Liver (tissue), 9 donors: ENCODE data around the gene TTYH3. TPM values are rescaled to one million over a fixed set of nuclear protein-coding genes. Genes with fewer than 3 reads are reported as not detected.
A peak's percentile ranks its signal among the peaks of the same experiment; 100 is the strongest.

ENCODE experiments used
- DNase-seq: peaks from one replicate; pipeline ENCODE4 v3.0.0-alpha.2; 2017; ENCODE audit warnings: low spot score
- H3K27ac ChIP-seq, 2 donors: one replicate each; pipeline ENCODE4 v1.7.0; 2013; ENCODE audit warnings: inconsistent platforms in 2 of 2, low read length in 2 of 2, control low read depth in 1 of 2, low read depth in 1 of 2, mild to moderate bottlenecking in 1 of 2
- H3K27me3 ChIP-seq, 4 donors: one replicate each; pipeline versions ENCODE4 v1.6.1 to v1.7.0; 2013; ENCODE audit warnings: low read length in 3 of 4, inconsistent platforms in 1 of 4, mild to moderate bottlenecking in 1 of 4, moderate library complexity in 1 of 4; ENCODE audit not compliant: control insufficient read depth in 4 of 4, insufficient read depth in 4 of 4
- H3K36me3 ChIP-seq, 4 donors: one replicate each; pipeline versions ENCODE4 v1.6.1 to v1.7.0; 2013; ENCODE audit warnings: low read length in 3 of 4, mild to moderate bottlenecking in 3 of 4, low read depth in 1 of 4, moderate library complexity in 1 of 4; ENCODE audit not compliant: control insufficient read depth in 4 of 4, insufficient read depth in 3 of 4
- H3K4me1 ChIP-seq, 4 donors: one replicate each; pipeline versions ENCODE4 v1.6.1 to v1.7.0; 2013; ENCODE audit warnings: low read length in 3 of 4, mild to moderate bottlenecking in 3 of 4, moderate library complexity in 1 of 4; ENCODE audit not compliant: control insufficient read depth in 4 of 4, insufficient read depth in 4 of 4
- H3K4me3 ChIP-seq, 3 donors: one replicate each; pipeline versions ENCODE4 v1.6.1 to v1.7.0; 2013; ENCODE audit warnings: low read length in 3 of 3, control low read depth in 1 of 3, low read depth in 1 of 3, mild to moderate bottlenecking in 1 of 3
- H3K9ac ChIP-seq, 2 donors: one replicate each; pipeline ENCODE4 v1.7.0; 2013; ENCODE audit warnings: low read length in 2 of 2, mild to moderate bottlenecking in 2 of 2, moderate library complexity in 2 of 2, control low read depth in 1 of 2, low read depth in 1 of 2
- H3K9me3 ChIP-seq, 4 donors: one replicate each; pipeline versions ENCODE4 v1.6.1 to v1.7.0; 2013; ENCODE audit warnings: low read length in 3 of 4; ENCODE audit not compliant: control insufficient read depth in 4 of 4
- ATF3 ChIP-seq: IDR thresholded peaks from 2 replicates; pipeline ENCODE4 v1.6.1; 2016; ENCODE audit warnings: antibody characterized with exemption
- CTCF ChIP-seq: fragments of 150-350 bp; IDR thresholded peaks from 2 replicates; pipeline ENCODE4 v1.5.1; 2017; ENCODE audit warnings: improper control_type of control experiment, low read depth, low read length; ENCODE audit not compliant: missing input control
- EGR1 ChIP-seq, 2 donors: IDR thresholded peaks; 2 replicates each; pipeline ENCODE4 v1.6.1; 2016 to 2018; ENCODE audit warnings: antibody characterized with exemption in 2 of 2, low read depth in 2 of 2
- FOXA1 ChIP-seq: IDR thresholded peaks from 2 replicates; pipeline ENCODE4 v1.6.1; 2016; ENCODE audit warnings: antibody characterized with exemption
- FOXA2 ChIP-seq: IDR thresholded peaks from 2 replicates; pipeline ENCODE4 v1.6.1; 2016; ENCODE audit warnings: antibody characterized with exemption
- GABPA ChIP-seq, 2 donors: IDR thresholded peaks in 1 of 2; conservative IDR thresholded peaks in 1 of 2; 2 replicates each; pipeline ENCODE4 v1.6.1; 2016; ENCODE audit warnings: antibody characterized with exemption in 2 of 2, mild to moderate bottlenecking in 1 of 2, moderate library complexity in 1 of 2
- HNF4A ChIP-seq, 2 donors: conservative IDR thresholded peaks; 2 replicates each; pipeline ENCODE4 v1.6.1; 2016; ENCODE audit warnings: antibody characterized with exemption in 2 of 2, mild to moderate bottlenecking in 2 of 2
- HNF4G ChIP-seq: IDR thresholded peaks from 2 replicates; pipeline ENCODE4 v1.6.1; 2016; ENCODE audit warnings: antibody characterized with exemption
- JUND ChIP-seq, 2 donors: IDR thresholded peaks; 2 replicates each; pipeline ENCODE4 v1.6.1; 2016; ENCODE audit warnings: antibody characterized with exemption in 2 of 2
- MAX ChIP-seq: IDR thresholded peaks from 2 replicates; pipeline ENCODE4 v1.6.1; 2016; ENCODE audit warnings: antibody characterized with exemption
- NR2F2 ChIP-seq: IDR thresholded peaks from 2 replicates; pipeline ENCODE4 v1.6.1; 2016; ENCODE audit warnings: antibody characterized with exemption
- RAD21 ChIP-seq, 2 donors: IDR thresholded peaks; 2 replicates each; pipeline ENCODE4 v1.6.1; 2016; ENCODE audit warnings: antibody characterized with exemption in 2 of 2, mild to moderate bottlenecking in 2 of 2
- REST ChIP-seq: IDR thresholded peaks from 2 replicates; pipeline ENCODE4 v1.6.1; 2016; ENCODE audit warnings: antibody characterized with exemption, mild to moderate bottlenecking
- RXRA ChIP-seq, 2 donors: IDR thresholded peaks; 2 replicates each; pipeline ENCODE4 v1.6.1; 2017 to 2018; ENCODE audit warnings: antibody characterized with exemption in 2 of 2, mild to moderate bottlenecking in 1 of 2
- SP1 ChIP-seq: IDR thresholded peaks from 2 replicates; pipeline ENCODE4 v1.6.1; 2018; ENCODE audit warnings: antibody characterized with exemption, mild to moderate bottlenecking
- TAF1 ChIP-seq: conservative IDR thresholded peaks from 2 replicates; pipeline ENCODE4 v1.6.1; 2016; ENCODE audit warnings: antibody characterized with exemption, mild to moderate bottlenecking
- YY1 ChIP-seq: IDR thresholded peaks from 2 replicates; pipeline ENCODE4 v1.6.1; 2016; ENCODE audit warnings: antibody characterized with exemption, mild to moderate bottlenecking
- ZBTB33 ChIP-seq: IDR thresholded peaks from 2 replicates; pipeline ENCODE4 v1.6.1; 2016; ENCODE audit warnings: antibody characterized with exemption
- WGBS: extraction: QIAGEN DNeasy Blood & Tissue Kit; methylation state at CpG from one replicate; pipeline ENCODE4 v1.1.7; 2013; 5-methylcytosine and 5-hydroxymethylcytosine counted together
- polyA plus RNA-seq, 2 donors: library from polyadenylated mRNA; stranded (reverse) in 1 of 2; unstranded in 1 of 2; fragments of 200-250 nt in 1 of 2; fragments of >200 nt in 1 of 2; fragmentation: Nextera tagmentation in 1 of 2; extraction: Ambion mirVana in 1 of 2; gene quantifications; one replicate each; pipeline versions ENCODE4 v1.2.1 to v1.2.3, GENCODE V29; 2013 to 2015
- total RNA-seq, 2 donors: library from RNA; depleted of rRNA; stranded (reverse); fragments of >200 nt; gene quantifications; one replicate each; pipeline ENCODE4 v1.2.3, GENCODE V29; 2014
- donor health status: healthy.
- donor health status: healthy.
- donor health status: healthy.
- donor health status: healthy.
- donor health status: healthy.

The TTYH3 gene
- total and polyA plus RNA-seq, 4 donors = 8.2 to 19.6 (median 17.4) TPM

- 36% methylated on average over 22 of the region's 22 CpGs for WGBS
- DNase-seq = no peak
These were observed 4.3 kb downstream of the TTYH3 start for GRCh38 chr7:2635810-2636701.

More at GRCh38 chr7:2635810-2636701, 4.3 kb downstream of the TTYH3 start:
- no peaks in the 10 kb centered on the region for H3K27me3 ChIP-seq
- H3K4me1 ChIP-seq = peaks cover 38 to 91% (median 71%) of the 10 kb centered on the region in 4 donors
- no peaks in the 10 kb centered on the region for H3K9me3 ChIP-seq
- H3K9ac ChIP-seq = peak overlapping the region; percentile 12 to 26
- H3K36me3 ChIP-seq = no peaks in the 10 kb centered on the region
- H3K4me3 ChIP-seq = peak overlapping the region in 1 of 3 donors; percentile 19
- H3K27ac ChIP-seq = peak overlapping the region; percentile 41 to 94
- no peak for TF ChIP-seq CTCF
- TF ChIP-seq RXRA (IDR thresholded peaks at IDR 0.05) = peak; percentile 74 to 85
- peak; percentile 55 for TF ChIP-seq REST
- peak; percentile 29 for TF ChIP-seq FOXA2
- TF ChIP-seq YY1 = peak; percentile 74
- peak in 1 of 2 donors; percentile 38 for TF ChIP-seq JUND (IDR thresholded peaks at IDR 0.05)
- TF ChIP-seq SP1 = peak; percentile 97
- no peak for TF ChIP-seq EGR1 (IDR thresholded peaks at IDR 0.05; ENCODE audit: low read depth in 2 of 2)
- TF ChIP-seq TAF1 = no peak
- peak; percentile 72 for TF ChIP-seq MAX
- TF ChIP-seq HNF4G = peak; percentile 92
- peak; percentile 38 for TF ChIP-seq NR2F2
- TF ChIP-seq FOXA1 = peak; percentile 28
- no peak for TF ChIP-seq GABPA (IDR thresholded peaks at IDR 0.05 in 1 of 2, conservative IDR thresholded peaks at IDR 0.05 in 1 of 2)
- peak; percentile 21 to 44 for TF ChIP-seq RAD21 (IDR thresholded peaks at IDR 0.05)
- no peak for TF ChIP-seq ATF3
- TF ChIP-seq HNF4A (conservative IDR thresholded peaks at IDR 0.05) = peak; percentile 95 to 99
- peak; percentile 63 for TF ChIP-seq ZBTB33
